GM19240 (cell line): Measurements from ENCODE around the gene CPLANE1.
A peak's percentile ranks its signal among the peaks of the same experiment; 100 is the strongest.
"Not testable (repeated sequence)": the region's sequence is repeated elsewhere in the genome, so short reads cannot be mapped to it uniquely, and the experiment has no call there.

Experiments used
- DNase-seq: peaks from one replicate; pipeline ENCODE4 v3.0.0; 2011; ENCODE audit warnings: low spot score; ENCODE audit not compliant: insufficient read length

Gene CPLANE1

GRCh38 chr5:37248970-37249814 is at the start of gene CPLANE1:
TSS of gene CPLANE1 (minus strand) at chr5:37249376. CDS start at chr5:37247698, 1,678 bp downstream.
- peak; percentile 41 for DNase-seq

- not testable (repeated sequence) for DNase-seq
These were observed 47.1 kb upstream of the CPLANE1 start for GRCh38 chr5:37296313-37296712.

GRCh38 chr5:37283214-37283820 is 34.1 kb upstream of the CPLANE1 start:
- DNase-seq, result no peak

GRCh38 chr5:37275511-37275910 is 26.3 kb upstream of the CPLANE1 start:
- DNase-seq, result no peak

GRCh38 chr5:37272511-37272910 is 23.3 kb upstream of the CPLANE1 start:
- DNase-seq, result no peak

GRCh38 chr5:37268100-37268499 is 18.9 kb upstream of the CPLANE1 start:
- DNase-seq, result not testable (repeated sequence)

GRCh38 chr5:37255774-37256358 is 6.7 kb upstream of the CPLANE1 start:
- DNase-seq, result no peak

- no peak for DNase-seq
These were observed 5.4 kb upstream of the CPLANE1 start for GRCh38 chr5:37254581-37254980.

- no peak for DNase-seq
These were observed 2.5 kb upstream of the CPLANE1 start for GRCh38 chr5:37251665-37252064.

- no peak for DNase-seq
These were observed 614 bp upstream of the CPLANE1 start for GRCh38 chr5:37249815-37250164.

GRCh38 chr5:37248421-37248969 is 681 bp downstream of the CPLANE1 start:
- no peak for DNase-seq

GRCh38 chr5:37247496-37247895 is 1.7 kb downstream of the CPLANE1 start:
- no peak for DNase-seq

GRCh38 chr5:37247036-37247435 is 2.1 kb downstream of the CPLANE1 start:
- DNase-seq, result no peak

- no peak for DNase-seq
These were observed 14.9 kb downstream of the CPLANE1 start for GRCh38 chr5:37234288-37234687.

- DNase-seq, result no peak
These were observed 22.8 kb downstream of the CPLANE1 start for GRCh38 chr5:37226377-37226776.

GRCh38 chr5:37222181-37222580 is 27.0 kb downstream of the CPLANE1 start:
- DNase-seq, result no peak

GRCh38 chr5:37220426-37220825 is 28.8 kb downstream of the CPLANE1 start:
- not testable (repeated sequence) for DNase-seq

GRCh38 chr5:37219384-37219783 is 29.8 kb downstream of the CPLANE1 start:
- not testable (repeated sequence) for DNase-seq

- no peak for DNase-seq
These were observed 31.2 kb downstream of the CPLANE1 start for GRCh38 chr5:37217976-37218375.

GRCh38 chr5:37214550-37214949 is 34.6 kb downstream of the CPLANE1 start:
- DNase-seq, result no peak

GRCh38 chr5:37212096-37212495 is 37.1 kb downstream of the CPLANE1 start:
- no peak for DNase-seq

GRCh38 chr5:37211661-37212060 is 37.5 kb downstream of the CPLANE1 start:
- DNase-seq, result no peak
